ENCODE data around the gene SLC25A48. TPM values are rescaled to one million over a fixed set of nuclear protein-coding genes. Genes with fewer than 3 reads are reported as not detected.

SLC25A48 gene
- polyA plus RNA-seq, 1 donor (not counting 4 experiments of a cell fraction or from before 2014, with no cell fraction given): not detected

DNA sequence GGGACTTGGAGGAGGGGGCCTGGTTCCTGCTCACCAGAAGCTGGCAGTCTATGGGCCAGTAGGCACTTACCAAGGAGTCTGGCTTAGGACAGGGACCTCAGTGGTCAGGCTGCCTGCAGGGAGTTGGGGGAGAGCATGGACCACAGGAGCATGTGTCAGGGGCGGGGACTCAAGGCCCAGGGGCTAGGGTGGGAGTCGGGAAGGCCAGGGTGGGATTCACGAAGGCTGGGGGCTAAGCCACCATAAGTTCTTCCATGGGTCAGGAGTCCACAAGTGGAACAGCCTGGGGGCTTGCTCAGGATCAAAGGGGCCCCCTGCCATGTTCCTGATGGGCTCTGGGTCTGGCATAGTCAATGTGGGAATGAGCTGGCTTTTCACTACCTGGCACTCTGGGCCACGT is 11.5 kb upstream of the SLC25A48 start:
- no peak for FAIRE-seq
- no peak for TF ChIP-seq EZH2 (IDR thresholded peaks at IDR 0.05; ENCODE audit: low read length)
- no peak for TF ChIP-seq CTCF (optimal IDR thresholded peaks at IDR 0.05 in 1 of 3, IDR thresholded peaks at IDR 0.05 in 1 of 3, conservative IDR thresholded peaks at IDR 0.05 in 1 of 3; ENCODE audit: extremely low read depth in 1 of 3, insufficient read depth in 2 of 3, low read length in 3 of 3)
- H3K9ac ChIP-seq (ENCODE audit: control insufficient read depth, extremely low read depth, insufficient read depth, low read length): no peak overlapping the region
- H3K27ac ChIP-seq (ENCODE audit: control insufficient read depth, insufficient read depth, low read length): no peak overlapping the region
- H3K79me2 ChIP-seq (ENCODE audit: control insufficient read depth, insufficient read depth, low read length): no peaks in the 10 kb centered on the region
- no peak overlapping the region for H2AFZ ChIP-seq (ENCODE audit: control insufficient read depth, low read length)
- H4K20me1 ChIP-seq (ENCODE audit: control insufficient read depth, extremely low read depth, insufficient read depth, low read length): no peaks in the 10 kb centered on the region
- H3K9me1 ChIP-seq (ENCODE audit: control insufficient read depth, extremely low read depth, insufficient read depth, low read length): no peaks in the 10 kb centered on the region
- peaks cover 5% of the 10 kb centered on the region for H3K27me3 ChIP-seq (ENCODE audit: control insufficient read depth, extremely low read depth, insufficient read depth, low read length)
- dilution Hi-C loops (cut with MboI; ENCODE audit: extremely low pct_ligation_motif_present, low sequenced_read_pairs): no loop called here
- no peak overlapping the region for H3K4me2 ChIP-seq (ENCODE audit: control insufficient read depth, extremely low read depth, insufficient read depth, low read depth, low read length)
- H3K4me3 ChIP-seq (ENCODE audit: control insufficient read depth in 2 of 3, extremely low read depth in 1 of 3, insufficient read depth in 2 of 3, low read depth in 1 of 3, low read length in 3 of 3): no peak overlapping the region
- H3K9me3 ChIP-seq (ENCODE audit: control insufficient read depth, low read depth, low read length): no peaks in the 10 kb centered on the region
- no peaks in the 10 kb centered on the region for H3K4me1 ChIP-seq (ENCODE audit: control insufficient read depth, extremely low read depth, insufficient read depth, low read length)
- H3K36me3 ChIP-seq (ENCODE audit: control insufficient read depth in 2 of 2, extremely low read depth in 1 of 2, insufficient read depth in 2 of 2, low read length in 2 of 2): no peaks in the 10 kb centered on the region
- DNase-seq (ENCODE audit: low read depth, low spot score): no peak

DNA sequence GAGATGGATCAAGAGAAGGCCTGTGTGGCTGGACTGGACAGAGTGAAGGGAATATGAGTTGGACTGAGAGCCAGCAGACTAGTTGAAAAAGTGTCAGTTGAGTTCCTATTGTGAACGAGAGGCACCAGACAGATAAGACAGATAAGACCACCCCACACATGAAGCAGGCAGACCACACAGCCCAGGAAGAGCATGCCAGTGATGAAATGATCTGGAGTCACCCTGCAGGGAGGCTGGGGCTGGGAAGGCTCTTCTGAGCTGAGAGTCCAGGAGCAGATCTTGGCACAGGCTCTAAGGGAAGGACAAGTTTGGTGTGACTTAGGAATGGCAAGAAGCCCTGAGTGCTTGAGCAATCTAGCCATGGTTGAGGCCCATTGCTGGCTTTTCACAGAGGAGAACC is 10.6 kb upstream of the SLC25A48 start:
- Histone ChIP-seq H3K4me2 (ENCODE audit: control insufficient read depth, extremely low read depth, insufficient read depth, low read depth, low read length) (no peak overlapping the region), H3K36me3 (ENCODE audit: control insufficient read depth in 2 of 2, extremely low read depth in 1 of 2, insufficient read depth in 2 of 2, low read length in 2 of 2) (no peaks in the 10 kb centered on the region), H3K9me1 (ENCODE audit: control insufficient read depth, extremely low read depth, insufficient read depth, low read length) (no peaks in the 10 kb centered on the region), H4K20me1 (ENCODE audit: control insufficient read depth, extremely low read depth, insufficient read depth, low read length) (no peaks in the 10 kb centered on the region), H2AFZ (ENCODE audit: control insufficient read depth, low read length) (no peak overlapping the region), H3K9ac (ENCODE audit: control insufficient read depth, extremely low read depth, insufficient read depth, low read length) (no peak overlapping the region), H3K79me2 (ENCODE audit: control insufficient read depth, insufficient read depth, low read length) (no peaks in the 10 kb centered on the region), H3K27me3 (ENCODE audit: control insufficient read depth, extremely low read depth, insufficient read depth, low read length) (peaks cover 7% of the 10 kb centered on the region), H3K4me3 (ENCODE audit: control insufficient read depth in 2 of 3, extremely low read depth in 1 of 3, insufficient read depth in 2 of 3, low read depth in 1 of 3, low read length in 3 of 3) (no peak overlapping the region), H3K9me3 (ENCODE audit: control insufficient read depth, low read depth, low read length) (no peaks in the 10 kb centered on the region), H3K27ac (ENCODE audit: control insufficient read depth, insufficient read depth, low read length) (no peak overlapping the region), H3K4me1 (ENCODE audit: control insufficient read depth, extremely low read depth, insufficient read depth, low read length) (no peaks in the 10 kb centered on the region)
- TF ChIP-seq CTCF (optimal IDR thresholded peaks at IDR 0.05 in 1 of 3, IDR thresholded peaks at IDR 0.05 in 1 of 3, conservative IDR thresholded peaks at IDR 0.05 in 1 of 3; ENCODE audit: extremely low read depth in 1 of 3, insufficient read depth in 2 of 3, low read length in 3 of 3) (no peak), EZH2 (IDR thresholded peaks at IDR 0.05; ENCODE audit: low read length) (no peak)
- FAIRE-seq (no peak), DNase-seq (ENCODE audit: low read depth, low spot score) (no peak)
- dilution Hi-C loops (cut with MboI; ENCODE audit: extremely low pct_ligation_motif_present, low sequenced_read_pairs): no loop called here

Measured in keratinocyte (primary cell).